ENCODE data around the gene RHBDD2.

The RHBDD2 gene

GRCh38 chr7:75921479-75921878 is 42.6 kb downstream of the RHBDD2 start:
- DNase-seq: no peak

GRCh38 chr7:75922966-75923603 is 44.3 kb downstream of the RHBDD2 start:
- DNase-seq: no peak

- no peak for DNase-seq
These were observed 45.4 kb downstream of the RHBDD2 start for GRCh38 chr7:75924256-75924655.

- no peak for DNase-seq
These were observed 46.1 kb downstream of the RHBDD2 start for GRCh38 chr7:75924889-75925288.

DNA sequence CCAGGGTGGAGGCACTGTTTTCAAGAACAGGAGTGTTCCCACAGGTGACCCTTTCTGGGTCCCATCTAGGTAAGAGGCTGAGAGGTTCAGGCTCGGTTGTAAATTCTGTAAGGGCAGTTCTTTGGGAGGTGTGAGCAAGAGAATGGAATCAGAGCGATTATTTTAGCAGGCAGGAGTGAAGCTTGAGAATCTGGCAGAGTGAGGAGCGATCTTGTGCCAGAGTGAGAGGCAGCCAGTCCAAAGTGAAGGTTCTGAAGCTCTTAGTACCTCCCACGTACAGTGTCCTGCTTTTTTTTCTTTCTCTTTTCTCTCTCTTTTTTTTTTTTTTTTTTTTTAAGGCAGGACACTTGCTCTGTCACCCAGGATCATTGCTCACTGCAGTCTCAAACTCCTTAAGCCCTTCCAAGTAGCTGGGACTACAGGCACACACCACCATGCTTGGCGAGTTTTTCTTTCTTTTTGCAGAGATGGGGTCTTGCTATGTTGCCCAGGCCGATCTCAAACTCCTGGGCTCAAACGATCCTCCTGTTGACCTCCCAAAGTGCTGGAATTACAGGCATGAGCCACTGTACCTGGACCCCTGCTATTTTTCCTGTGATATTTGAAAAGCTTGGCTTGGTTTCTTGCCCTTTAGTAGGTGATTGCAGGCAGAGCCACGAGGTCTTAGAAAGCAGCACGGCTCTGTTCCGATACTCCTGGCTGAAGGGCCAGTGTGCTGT is 47.0 kb downstream of the RHBDD2 start:
- DNase-seq: no peak

GRCh38 chr7:75928568-75928914 is 49.7 kb downstream of the RHBDD2 start:
- DNase-seq: no peak

DNA sequence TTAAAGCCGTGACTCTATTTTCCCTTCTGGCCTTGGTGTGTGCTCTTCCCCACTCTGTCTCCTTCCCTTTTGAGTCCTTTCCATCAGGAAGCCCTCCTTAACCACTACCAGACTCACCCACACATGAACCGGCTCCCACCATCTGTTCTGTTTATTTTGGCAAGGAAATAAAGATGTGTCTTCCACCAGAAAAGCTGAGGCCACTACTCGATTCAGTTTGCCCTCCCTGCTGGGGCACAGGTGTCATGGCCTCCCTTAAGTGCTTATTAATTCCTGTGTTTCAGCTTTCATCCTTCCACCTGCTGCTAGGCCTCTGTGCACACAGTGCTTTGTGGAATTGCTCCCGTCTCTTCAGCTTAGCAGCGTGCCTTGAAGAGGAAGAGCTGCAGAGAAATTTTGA is 52.8 kb downstream of the RHBDD2 start:
- peak; percentile 98 for DNase-seq

DNA sequence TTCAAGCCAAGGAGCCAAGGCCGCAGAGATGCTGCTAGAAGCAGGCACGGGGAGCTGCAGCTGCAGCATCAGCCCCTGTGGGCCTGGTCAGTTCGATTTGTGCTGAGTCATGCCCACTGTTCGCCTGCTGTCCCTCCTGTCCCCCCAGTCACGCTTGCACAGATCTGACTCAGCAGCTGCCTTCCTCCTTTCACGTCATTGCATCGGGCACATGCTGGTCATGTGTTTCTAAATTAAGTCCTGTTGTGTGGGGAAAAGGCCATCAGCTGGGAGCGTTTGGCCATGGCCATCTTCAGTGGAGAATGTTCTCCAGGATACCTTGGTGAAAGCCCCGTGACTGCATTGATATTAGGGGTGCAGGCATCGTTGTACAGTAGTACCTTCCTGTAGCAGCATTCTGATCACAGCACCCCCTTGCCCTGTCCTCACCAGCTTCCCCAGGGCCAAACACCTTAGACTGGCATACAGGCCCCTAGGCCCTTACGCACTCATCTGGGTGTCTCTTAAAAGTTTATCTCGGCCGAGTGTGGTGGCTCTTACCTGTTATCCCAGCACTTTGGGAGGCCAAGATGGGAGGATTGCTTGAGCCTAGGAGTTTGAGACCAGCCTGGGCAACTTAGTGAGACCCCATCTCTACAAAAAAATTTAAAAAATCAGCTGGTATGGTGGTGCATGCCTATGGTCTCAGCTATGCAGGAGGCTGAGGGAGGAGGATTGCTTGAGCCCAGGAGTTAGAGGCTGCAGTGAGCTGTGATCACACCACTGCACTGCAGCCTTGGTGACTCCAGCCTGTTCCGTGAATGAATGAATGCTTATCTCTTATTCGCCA is 59.3 kb downstream of the RHBDD2 start:
- DNase-seq: no peak

All from DMS 273 treated with DMSO at 0.1 percent for 48 hours (cell line).